Natural killer cell (primary cell): Measurements from ENCODE around the gene ATL2. TPM values are rescaled to one million over a fixed set of nuclear protein-coding genes. Genes with fewer than 3 reads are reported as not detected.
A peak's percentile ranks its signal among the peaks of the same experiment; 100 is the strongest.

ENCODE experiments used
- ATAC-seq, 3 donors: fragments of 150-1000 bp in 2 of 3; fragments of 200-7000 bp in 1 of 3; cut with Tn5 transposase; 1 replicate in 1 of 3; 2 replicates in 2 of 3; pipeline ENCODE4 v1.10.0; 2021; ENCODE audit warnings: mild to moderate bottlenecking in 2 of 3, moderate library complexity in 2 of 3
- DNase-seq, 2 donors: peaks; one replicate each; pipeline versions ENCODE4 v3.0.0 to v3.0.0-alpha.2; 2013 to 2021; ENCODE audit warnings: mixed read lengths in 1 of 2
- H3K27ac ChIP-seq: one replicate; pipeline ENCODE4 v1.5.1; 2013; ENCODE audit warnings: mild to moderate bottlenecking, low read length
- H3K27me3 ChIP-seq: one replicate; pipeline ENCODE4 v1.6.1; 2013; ENCODE audit warnings: low read length; ENCODE audit not compliant: control insufficient read depth, insufficient read depth
- H3K36me3 ChIP-seq: one replicate; pipeline ENCODE4 v1.6.1; 2013; ENCODE audit warnings: low read length; ENCODE audit not compliant: control insufficient read depth, insufficient read depth
- H3K4me1 ChIP-seq: one replicate; pipeline ENCODE4 v1.6.1; 2013; ENCODE audit warnings: low read length; ENCODE audit not compliant: control insufficient read depth, insufficient read depth
- H3K4me3 ChIP-seq: one replicate; pipeline ENCODE4 v1.5.1; 2013; ENCODE audit warnings: low read length
- H3K9me3 ChIP-seq: one replicate; pipeline ENCODE4 v1.6.1; 2013; ENCODE audit warnings: low read length; ENCODE audit not compliant: control insufficient read depth, insufficient read depth
- H3K27ac Mint-ChIP-seq, 2 donors: one replicate each; pipeline ENCODE4 v1.8.0; 2022; ENCODE audit warnings: mild to moderate bottlenecking in 2 of 2, mixed read lengths in 2 of 2, moderate library complexity in 1 of 2
- H3K27me3 Mint-ChIP-seq, 2 donors: one replicate each; pipeline ENCODE4 v1.8.0; 2022; ENCODE audit warnings: low read depth in 2 of 2, mixed read lengths in 2 of 2
- H3K36me3 Mint-ChIP-seq: one replicate; pipeline ENCODE4 v1.8.0; 2022; ENCODE audit warnings: mixed read lengths
- H3K4me1 Mint-ChIP-seq, 2 donors: one replicate each; pipeline ENCODE4 v1.8.0; 2022; ENCODE audit warnings: mixed read lengths in 2 of 2
- H3K4me3 Mint-ChIP-seq: one replicate; pipeline ENCODE4 v1.8.0; 2022; ENCODE audit warnings: mild to moderate bottlenecking, moderate library complexity, mixed read lengths
- H3K9me3 Mint-ChIP-seq, 2 donors: one replicate each; pipeline ENCODE4 v1.8.0; 2022; ENCODE audit warnings: mixed read lengths in 2 of 2
- CTCF ChIP-seq: fragments of 200-600 bp; IDR thresholded peaks from one replicate; pipeline ENCODE4 v1.8.0; 2022; ENCODE audit warnings: antibody characterized with exemption
- WGBS: methylation state at CpG from one replicate; pipeline ENCODE4 v1.1.7; 2013; ENCODE audit warnings: missing lambda C conversion rate; ENCODE audit not compliant: insufficient coverage; 5-methylcytosine and 5-hydroxymethylcytosine counted together
- intact Hi-C: fragments of 100-400 bp; cut with micrococcal nuclease; formaldehyde crosslinking; loops from one replicate; pipeline ENCODE4 v1.14.2; 2022
- total RNA-seq, 4 donors: library from RNA; stranded (reverse); fragments of 120-200 nt in 1 of 4; gene quantifications; one replicate each; pipeline versions ENCODE4 v1.2.3 to v1.2.4, GENCODE V29; 2013 to 2022

The ATL2 gene
- total RNA-seq = 10 to 100 TPM; 48.3 to 51.8 (median 51.5) TPM
- total RNA-seq (2013) = 62.6 TPM

- Mint-ChIP-seq H3K36me3 (no peaks in the 10 kb centered on the region), H3K4me3 (peak within 1 kb of the TSS; percentile 99), H3K27me3 (no peaks in the 10 kb centered on the region), H3K4me1 (peaks cover 39 to 47% of the 10 kb centered on the region in 2 donors), H3K9me3 (no peaks in the 10 kb centered on the region), H3K27ac (peak within 1 kb of the TSS; percentile 90 to 95)
- Histone ChIP-seq H3K27me3 (no peaks in the 10 kb centered on the region), H3K4me3 (peak within 1 kb of the TSS; percentile 97), H3K36me3 (no peaks in the 10 kb centered on the region), H3K4me1 (peaks cover 14% of the 10 kb centered on the region), H3K9me3 (no peaks in the 10 kb centered on the region), H3K27ac (peak within 1 kb of the TSS; percentile 91)
- peak; percentile 81 to 93 (median 84) for ATAC-seq
- peak; percentile 89 to 95 for DNase-seq
- intact Hi-C loops = loop anchor here (2.0 to 10.0 kb wide), 3 partner anchors 60 to 748 kb away; partner anchors contain the start of genes SOS1 and SRSF7
- under 1% methylated on average over 73 of the region's 73 CpGs for whole genome bisulfite sequencing
- TF ChIP-seq CTCF = no peak
Measured at GRCh38 chr2:38377050-38377828, at the start of gene ATL2. TSS of gene ATL2 (minus strand) at chr2:38377273. CDS start at chr2:38377260, 13 bp downstream.

GRCh38 chr2:38423763-38424162, 46.7 kb upstream of the ATL2 start:
- Histone ChIP-seq H3K4me3 (no peak overlapping the region), H3K9me3 (no peaks in the 10 kb centered on the region), H3K36me3 (no peaks in the 10 kb centered on the region), H3K4me1 (no peaks in the 10 kb centered on the region), H3K27me3 (no peaks in the 10 kb centered on the region), H3K27ac (no peak overlapping the region)
- H3K27me3 Mint-ChIP-seq = peaks cover 16 to 30% of the 10 kb centered on the region in 2 donors
- no peaks in the 10 kb centered on the region for H3K9me3 Mint-ChIP-seq
- intact Hi-C loops = no loop called here
- no peaks in the 10 kb centered on the region for H3K4me1 Mint-ChIP-seq
- DNase-seq (no peak), ATAC-seq (no peak)
- H3K4me3 Mint-ChIP-seq = no peak overlapping the region
- H3K27ac Mint-ChIP-seq = no peak overlapping the region
- no peaks in the 10 kb centered on the region for H3K36me3 Mint-ChIP-seq
- 49% methylated on average over 3 of the region's 3 CpGs for WGBS
- TF ChIP-seq CTCF = no peak

DNA sequence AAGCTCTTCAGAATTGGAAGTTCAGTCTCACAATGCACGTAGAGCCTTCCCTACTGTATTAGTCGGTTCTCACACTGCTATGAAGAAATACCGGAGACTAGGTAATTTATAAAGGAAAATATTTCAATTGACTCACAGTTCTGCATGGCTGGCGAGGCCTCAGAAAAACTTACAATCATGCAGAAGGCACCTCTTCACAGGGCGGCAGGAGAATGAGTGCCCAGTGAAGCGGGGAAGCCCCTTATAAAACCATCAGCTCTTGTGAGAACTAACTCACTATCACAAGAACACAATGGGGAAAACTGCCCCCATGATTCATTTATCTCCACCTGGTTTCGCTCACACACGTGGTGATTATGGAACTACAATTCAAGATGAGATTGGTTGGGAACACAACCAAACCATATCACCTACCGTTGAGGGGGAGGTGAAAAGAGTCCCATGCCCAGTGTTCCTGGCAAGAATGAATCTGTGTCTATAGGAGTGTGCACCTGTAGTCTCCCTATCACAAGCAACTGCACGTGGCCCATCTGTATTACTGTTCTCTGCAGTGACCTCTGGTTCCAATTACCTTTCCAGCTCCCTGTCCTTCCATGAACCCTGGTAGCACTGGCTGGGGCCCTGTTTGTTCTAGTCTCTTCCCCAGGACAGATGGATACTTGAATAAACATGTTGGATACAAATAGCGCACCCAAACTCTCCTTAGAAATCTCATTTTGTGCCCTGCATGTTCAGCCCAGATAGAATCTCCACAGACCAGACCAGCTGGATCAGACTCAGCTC, 44.4 kb upstream of the ATL2 start:
- Mint-ChIP-seq H3K27ac (no peak overlapping the region), H3K4me3 (no peak overlapping the region), H3K4me1 (no peaks in the 10 kb centered on the region), H3K9me3 (no peaks in the 10 kb centered on the region), H3K27me3 (peaks cover 12 to 21% of the 10 kb centered on the region in 2 donors), H3K36me3 (no peaks in the 10 kb centered on the region)
- DNase-seq (no peak), ATAC-seq (no peak)
- no peaks in the 10 kb centered on the region for H3K27me3 ChIP-seq
- H3K27ac ChIP-seq = no peak overlapping the region
- H3K4me3 ChIP-seq = no peak overlapping the region
- H3K36me3 ChIP-seq = no peaks in the 10 kb centered on the region
- no peaks in the 10 kb centered on the region for H3K9me3 ChIP-seq
- H3K4me1 ChIP-seq = no peaks in the 10 kb centered on the region
- 94% methylated on average over 9 of the region's 11 CpGs for WGBS
- TF ChIP-seq CTCF = no peak
- intact Hi-C loops = no loop called here
